Measurements from ENCODE around the gene TEDC1.
A peak's percentile ranks its signal among the peaks of the same experiment; 100 is the strongest.

TEDC1 gene

DNA sequence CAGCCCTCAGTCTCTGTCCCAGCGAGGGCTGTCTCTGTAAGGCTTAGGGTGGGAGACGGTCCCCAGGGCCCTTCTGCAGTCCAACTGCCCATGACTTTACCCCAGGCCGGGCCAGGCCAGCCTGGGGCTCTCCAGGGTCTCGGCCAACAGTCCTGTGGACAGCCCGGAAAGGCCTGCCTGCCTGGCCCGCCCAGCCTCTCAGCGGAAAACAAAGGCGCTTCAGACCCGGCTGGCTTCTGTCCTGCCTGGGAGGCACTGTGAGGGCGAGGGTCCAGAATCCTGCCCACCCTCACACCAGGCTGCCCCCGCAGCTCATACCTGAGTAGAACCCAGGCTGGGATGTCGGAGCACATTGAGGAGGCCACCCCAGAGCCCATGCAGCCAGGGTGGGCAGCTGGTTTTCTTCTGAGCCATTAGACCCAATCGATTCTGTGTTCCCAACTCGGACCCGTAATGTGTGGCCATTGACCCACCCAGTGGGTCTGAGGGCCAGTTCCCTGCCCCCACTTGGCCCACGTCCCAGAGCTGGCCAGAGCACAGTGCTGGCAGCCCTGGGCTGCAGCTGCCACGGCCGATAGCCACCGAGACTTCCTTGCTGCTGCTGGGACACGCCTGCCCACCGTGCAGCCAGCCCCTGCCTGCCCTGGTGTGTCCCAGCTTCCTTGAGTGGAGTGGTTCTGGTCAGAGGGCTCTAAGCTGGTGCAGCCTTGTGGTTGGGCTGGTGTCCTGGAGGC lies 14.8 kb upstream of the TEDC1 start:
- peak overlapping the region; percentile 77 for H3K4me3 ChIP-seq (ENCODE audit: low read length)
- peak; percentile 34 for DNase-seq (ENCODE audit: low read depth)
- TF ChIP-seq, protein P1, sequence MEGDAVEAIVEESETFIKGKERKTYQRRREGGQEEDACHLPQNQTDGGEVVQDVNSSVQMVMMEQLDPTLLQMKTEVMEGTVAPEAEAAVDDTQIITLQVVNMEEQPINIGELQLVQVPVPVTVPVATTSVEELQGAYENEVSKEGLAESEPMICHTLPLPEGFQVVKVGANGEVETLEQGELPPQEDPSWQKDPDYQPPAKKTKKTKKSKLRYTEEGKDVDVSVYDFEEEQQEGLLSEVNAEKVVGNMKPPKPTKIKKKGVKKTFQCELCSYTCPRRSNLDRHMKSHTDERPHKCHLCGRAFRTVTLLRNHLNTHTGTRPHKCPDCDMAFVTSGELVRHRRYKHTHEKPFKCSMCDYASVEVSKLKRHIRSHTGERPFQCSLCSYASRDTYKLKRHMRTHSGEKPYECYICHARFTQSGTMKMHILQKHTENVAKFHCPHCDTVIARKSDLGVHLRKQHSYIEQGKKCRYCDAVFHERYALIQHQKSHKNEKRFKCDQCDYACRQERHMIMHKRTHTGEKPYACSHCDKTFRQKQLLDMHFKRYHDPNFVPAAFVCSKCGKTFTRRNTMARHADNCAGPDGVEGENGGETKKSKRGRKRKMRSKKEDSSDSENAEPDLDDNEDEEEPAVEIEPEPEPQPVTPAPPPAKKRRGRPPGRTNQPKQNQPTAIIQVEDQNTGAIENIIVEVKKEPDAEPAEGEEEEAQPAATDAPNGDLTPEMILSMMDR (conservative IDR thresholded peaks at IDR 0.05; ENCODE audit: low read length), result no peak

DNA sequence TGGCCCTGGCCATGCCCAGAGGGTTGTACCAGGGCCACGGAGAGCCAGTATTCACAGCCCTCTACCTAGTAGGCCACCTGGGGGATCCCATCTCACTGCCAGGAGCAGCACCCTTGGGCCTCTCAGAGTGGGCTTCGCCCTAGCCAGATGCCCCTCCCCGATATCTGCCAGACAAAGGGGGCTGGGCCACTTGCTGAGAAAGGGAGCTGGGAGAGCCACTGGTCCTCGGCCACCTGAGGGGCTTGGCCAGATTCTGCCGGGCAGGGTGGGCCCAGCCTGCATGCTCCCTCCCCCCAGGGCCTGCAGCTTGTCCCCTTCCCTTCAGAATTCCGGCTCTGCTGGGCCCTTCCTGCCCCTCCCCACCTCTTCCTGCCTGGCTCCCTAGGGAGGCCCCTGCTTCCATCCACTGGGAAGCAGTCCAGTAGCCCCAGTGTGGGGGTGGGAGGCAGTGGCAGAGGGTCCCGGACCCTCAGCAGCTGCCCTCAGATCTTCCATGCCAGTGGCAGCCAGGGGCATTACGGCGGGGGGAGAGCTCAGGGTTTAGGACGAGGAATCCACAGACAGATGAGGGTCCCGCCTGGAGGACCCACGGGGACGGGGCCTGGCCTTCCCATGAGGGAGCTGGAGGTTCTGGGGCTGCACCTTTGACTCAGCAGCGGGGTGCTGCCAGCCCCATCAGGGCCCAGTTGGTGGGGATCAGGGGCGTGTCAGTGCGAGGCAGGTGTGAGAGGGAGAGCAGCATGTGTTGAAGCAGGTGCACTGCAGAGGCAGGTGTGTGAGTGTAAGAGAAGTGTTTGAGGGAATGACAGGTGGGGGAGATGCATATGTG lies 14.0 kb upstream of the TEDC1 start:
- TF ChIP-seq, protein P1 (conservative IDR thresholded peaks at IDR 0.05; ENCODE audit: low read length), result no peak
- peak overlapping the region; percentile 77 for H3K4me3 ChIP-seq (ENCODE audit: low read length)
- no peak for DNase-seq (ENCODE audit: low read depth)

DNA sequence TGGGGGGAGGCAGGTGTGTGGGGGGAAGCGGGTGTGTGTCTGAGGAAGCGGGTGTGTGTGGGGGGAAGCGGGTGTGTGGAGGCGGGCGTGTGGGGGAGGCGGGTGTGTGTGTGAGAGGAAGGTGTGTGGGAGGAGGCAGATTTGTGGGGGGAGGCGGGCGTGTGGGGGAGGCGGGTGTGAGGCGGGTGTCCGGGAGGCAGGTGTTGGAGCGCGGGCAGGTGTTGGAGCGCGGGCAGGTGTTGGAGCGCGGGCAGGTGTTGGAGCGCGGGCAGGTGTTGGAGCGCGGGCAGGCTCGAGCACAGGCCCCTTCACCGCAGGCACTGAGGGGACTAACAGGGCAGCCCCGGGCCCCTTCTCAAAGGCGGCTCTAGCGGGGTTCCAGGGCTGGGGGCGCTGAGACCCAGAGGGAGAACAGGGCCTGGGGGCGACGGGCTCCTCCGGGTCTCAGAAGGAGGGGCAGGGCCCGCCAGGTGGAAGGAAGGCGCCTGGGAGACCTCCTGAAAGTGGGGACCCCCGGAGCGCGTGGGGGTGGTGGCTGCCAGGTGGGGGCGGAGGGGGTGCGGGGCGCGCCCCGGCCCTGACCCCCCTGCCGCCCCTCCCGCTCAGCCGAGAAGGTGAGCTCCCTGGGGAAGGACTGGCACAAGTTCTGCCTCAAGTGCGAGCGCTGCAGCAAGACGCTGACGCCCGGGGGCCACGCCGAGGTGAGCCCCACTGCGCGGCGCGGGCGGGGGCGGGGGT lies 13.2 kb upstream of the TEDC1 start:
- TF ChIP-seq, protein P1 (conservative IDR thresholded peaks at IDR 0.05; ENCODE audit: low read length), result no peak
- no peak overlapping the region for H3K4me3 ChIP-seq (ENCODE audit: low read length)
- no peak for DNase-seq (ENCODE audit: low read depth)

DNA sequence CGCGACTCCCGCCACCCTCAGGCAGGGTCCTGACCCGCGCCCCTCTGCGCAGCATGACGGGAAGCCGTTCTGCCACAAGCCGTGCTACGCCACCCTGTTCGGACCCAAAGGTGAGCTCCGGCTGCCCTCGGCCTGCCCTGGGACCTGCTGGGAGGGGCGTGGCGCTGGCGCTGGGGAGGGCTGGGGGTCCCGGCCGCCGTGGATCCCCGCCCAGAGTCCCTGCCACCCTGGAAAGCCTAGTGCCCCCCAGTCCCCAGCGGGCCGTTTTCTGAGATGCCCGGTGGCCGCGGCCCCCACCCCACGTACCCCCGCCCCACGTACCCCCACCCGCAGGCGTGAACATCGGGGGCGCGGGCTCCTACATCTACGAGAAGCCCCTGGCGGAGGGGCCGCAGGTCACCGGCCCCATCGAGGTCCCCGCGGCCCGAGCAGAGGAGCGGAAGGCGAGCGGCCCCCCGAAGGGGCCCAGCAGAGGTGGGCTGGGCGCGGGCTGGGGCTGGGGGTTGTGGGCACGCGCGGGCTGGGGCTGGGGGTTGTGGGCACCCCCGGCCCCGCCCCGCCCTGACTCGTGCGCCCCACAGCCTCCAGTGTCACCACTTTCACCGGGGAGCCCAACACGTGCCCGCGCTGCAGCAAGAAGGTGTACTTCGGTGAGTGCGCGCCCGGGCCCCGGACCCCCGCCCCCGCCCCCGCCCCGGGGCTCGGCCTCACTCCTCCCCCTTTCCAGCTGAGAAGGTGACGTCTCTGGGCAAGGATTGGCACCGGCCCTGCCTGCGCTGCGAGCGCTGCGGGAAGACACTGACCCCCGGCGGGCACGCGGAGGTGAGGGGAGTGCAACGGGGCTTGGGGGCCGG lies 12.4 kb upstream of the TEDC1 start:
- no peak for DNase-seq (ENCODE audit: low read depth)
- H3K4me3 ChIP-seq (ENCODE audit: low read length), result no peak overlapping the region
- TF ChIP-seq, protein P1 (conservative IDR thresholded peaks at IDR 0.05; ENCODE audit: low read length), result no peak

DNA sequence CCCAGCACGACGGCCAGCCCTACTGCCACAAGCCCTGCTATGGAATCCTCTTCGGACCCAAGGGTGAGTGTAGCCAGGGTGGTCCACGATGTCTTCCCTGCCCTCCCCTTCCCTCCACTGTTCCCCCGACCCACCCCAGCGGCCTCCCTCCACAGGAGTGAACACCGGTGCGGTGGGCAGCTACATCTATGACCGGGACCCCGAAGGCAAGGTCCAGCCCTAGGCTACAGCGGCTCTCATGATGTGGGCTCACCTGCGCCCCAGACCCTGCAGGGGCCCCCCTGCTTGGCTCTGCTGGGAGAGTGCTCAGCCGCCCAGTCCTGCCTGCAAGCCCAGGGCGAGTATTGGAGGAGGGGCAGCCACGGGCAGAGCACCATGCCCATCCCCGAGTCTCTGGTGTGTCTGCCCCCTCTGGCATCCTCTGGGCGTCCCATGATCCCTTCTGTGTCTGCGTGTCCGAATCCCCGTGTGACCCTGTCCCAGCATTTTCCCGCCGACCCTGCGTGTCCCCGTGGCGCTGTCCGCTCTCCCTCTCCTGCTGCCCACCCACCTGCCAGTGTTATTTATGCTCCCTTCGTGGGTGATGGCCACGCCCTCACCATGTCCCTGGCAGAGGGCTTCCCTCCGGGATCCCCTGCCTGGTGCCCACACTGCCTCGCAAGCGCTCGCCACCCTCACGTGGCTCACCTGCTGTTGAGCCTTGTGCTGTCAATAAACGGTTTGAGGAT lies 11.5 kb upstream of the TEDC1 start:
- no peak for DNase-seq (ENCODE audit: low read depth)
- TF ChIP-seq, protein P1 (conservative IDR thresholded peaks at IDR 0.05; ENCODE audit: low read length), result no peak
- H3K4me3 ChIP-seq (ENCODE audit: low read length), result no peak overlapping the region

DNA sequence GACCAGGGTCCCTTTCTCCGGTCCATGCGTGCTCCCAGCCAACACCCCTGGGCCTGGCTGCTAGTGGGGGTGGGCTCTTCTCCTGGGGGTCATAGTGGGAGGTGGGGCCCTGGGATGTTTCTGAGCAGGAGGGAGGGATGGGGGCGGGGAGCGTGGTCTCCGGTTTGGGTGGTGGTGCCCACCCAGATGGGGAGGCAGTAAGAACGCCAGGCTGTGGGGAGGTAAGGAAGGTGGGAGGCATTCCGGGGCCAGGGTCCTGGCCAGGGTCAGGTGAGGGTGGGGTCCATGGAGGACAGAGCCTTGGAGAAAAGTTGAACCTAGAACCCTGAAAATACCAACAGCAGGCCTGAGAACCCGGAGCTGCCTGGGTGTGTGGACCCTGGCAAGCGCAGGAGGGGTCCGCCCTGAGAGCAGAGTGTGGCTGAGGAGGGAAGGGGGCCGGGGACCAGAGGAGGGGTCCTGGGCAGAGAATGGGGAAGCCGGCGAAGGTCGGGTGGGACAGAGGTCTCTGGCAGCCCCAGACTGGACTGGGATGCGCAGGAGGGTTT lies 10.8 kb upstream of the TEDC1 start:
- TF ChIP-seq, protein P1 (conservative IDR thresholded peaks at IDR 0.05; ENCODE audit: low read length), result no peak
- no peak for DNase-seq (ENCODE audit: low read depth)
- H3K4me3 ChIP-seq (ENCODE audit: low read length), result no peak overlapping the region
